Kidney epithelial cell (primary cell): ENCODE results near the gene CCDC3. TPM values are rescaled to one million over a fixed set of nuclear protein-coding genes. Genes with fewer than 3 reads are reported as not detected.

Source experiments
- DNase-seq: peaks from one replicate; pipeline ENCODE4 v3.0.0-alpha.2; 2010; ENCODE audit warnings: low read depth
- H3K27me3 ChIP-seq: 2 replicates; pipeline ENCODE4 v1.6.0; 2011; ENCODE audit warnings: low read length; ENCODE audit not compliant: control insufficient read depth, insufficient read depth
- H3K36me3 ChIP-seq: 2 replicates; pipeline ENCODE4 v1.5.1; 2011; ENCODE audit warnings: low read length; ENCODE audit not compliant: control insufficient read depth, insufficient read depth
- H3K4me3 ChIP-seq: 2 replicates; pipeline ENCODE4 v1.5.1; 2011; ENCODE audit warnings: low read depth, mild to moderate bottlenecking, control low read depth, low read length
- total RNA-seq: library from RNA; depleted of rRNA; stranded (reverse); fragments of >200 nt; gene quantifications from 2 replicates; pipeline ENCODE4 v1.2.3, GENCODE V29; 2015
- TF ChIP-seq, protein P1 (sequence below): IDR thresholded peaks from 2 replicates; pipeline ENCODE4 v1.5.1; 2011; ENCODE audit warnings: mild to moderate bottlenecking, moderate library complexity, low read length, control low read depth, inconsistent platforms; ENCODE audit not compliant: insufficient read depth, poor library complexity, severe bottlenecking

Gene CCDC3
- total RNA-seq, 1 donor from 2014 or later: 0.17 TPM

DNA sequence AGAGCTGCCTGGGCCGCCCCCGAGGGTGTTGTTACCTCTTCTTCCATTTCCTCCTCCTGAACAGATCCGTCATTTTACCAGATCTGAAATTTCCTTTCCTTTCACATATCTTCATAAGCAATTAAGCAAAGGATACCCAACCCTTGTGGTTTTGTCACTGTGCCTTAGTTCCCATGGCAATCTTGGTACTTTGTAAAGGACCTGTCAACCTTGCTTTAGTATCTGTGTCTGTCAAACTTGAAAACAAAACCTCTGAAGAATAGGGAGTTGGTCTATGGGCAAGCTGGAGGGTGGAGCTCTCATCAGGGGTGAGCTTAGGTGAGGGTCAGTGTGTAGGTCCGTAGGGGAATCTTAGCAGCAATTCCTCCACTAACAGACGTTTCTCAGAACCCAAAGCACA lies 25.4 kb upstream of the CCDC3 start:
- Histone ChIP-seq H3K4me3 (no peak overlapping the region), H3K27me3 (no peaks in the 10 kb centered on the region)
- TF ChIP-seq, protein P1, sequence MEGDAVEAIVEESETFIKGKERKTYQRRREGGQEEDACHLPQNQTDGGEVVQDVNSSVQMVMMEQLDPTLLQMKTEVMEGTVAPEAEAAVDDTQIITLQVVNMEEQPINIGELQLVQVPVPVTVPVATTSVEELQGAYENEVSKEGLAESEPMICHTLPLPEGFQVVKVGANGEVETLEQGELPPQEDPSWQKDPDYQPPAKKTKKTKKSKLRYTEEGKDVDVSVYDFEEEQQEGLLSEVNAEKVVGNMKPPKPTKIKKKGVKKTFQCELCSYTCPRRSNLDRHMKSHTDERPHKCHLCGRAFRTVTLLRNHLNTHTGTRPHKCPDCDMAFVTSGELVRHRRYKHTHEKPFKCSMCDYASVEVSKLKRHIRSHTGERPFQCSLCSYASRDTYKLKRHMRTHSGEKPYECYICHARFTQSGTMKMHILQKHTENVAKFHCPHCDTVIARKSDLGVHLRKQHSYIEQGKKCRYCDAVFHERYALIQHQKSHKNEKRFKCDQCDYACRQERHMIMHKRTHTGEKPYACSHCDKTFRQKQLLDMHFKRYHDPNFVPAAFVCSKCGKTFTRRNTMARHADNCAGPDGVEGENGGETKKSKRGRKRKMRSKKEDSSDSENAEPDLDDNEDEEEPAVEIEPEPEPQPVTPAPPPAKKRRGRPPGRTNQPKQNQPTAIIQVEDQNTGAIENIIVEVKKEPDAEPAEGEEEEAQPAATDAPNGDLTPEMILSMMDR: no peak

DNA sequence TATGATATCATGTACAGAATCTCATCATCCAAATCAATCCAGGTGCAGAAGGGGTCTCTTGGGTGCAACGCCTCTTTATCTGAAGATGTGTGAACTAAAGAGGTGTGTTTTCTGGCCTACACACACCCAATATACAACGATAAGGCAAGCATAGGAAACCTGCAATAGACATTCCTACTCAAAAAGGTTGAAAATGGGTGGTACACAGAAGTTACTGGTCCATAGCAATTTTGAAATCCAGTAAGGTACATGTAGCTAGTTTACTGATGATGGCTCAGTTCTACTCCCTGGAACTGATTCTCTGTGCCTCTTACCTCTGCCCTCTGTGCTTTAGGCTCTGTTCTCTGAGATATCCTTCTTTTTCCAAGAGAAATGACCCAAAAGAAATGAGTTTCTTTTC lies 22.2 kb upstream of the CCDC3 start:
- no peak for DNase-seq
- no peak overlapping the region for H3K4me3 ChIP-seq
- H3K36me3 ChIP-seq: no peaks in the 10 kb centered on the region
- TF ChIP-seq, protein P1: no peak
- H3K27me3 ChIP-seq: no peaks in the 10 kb centered on the region

More for the DNA sequence above, 25.4 kb upstream of the CCDC3 start:
- no peak for DNase-seq
- H3K36me3 ChIP-seq: no peaks in the 10 kb centered on the region

DNA sequence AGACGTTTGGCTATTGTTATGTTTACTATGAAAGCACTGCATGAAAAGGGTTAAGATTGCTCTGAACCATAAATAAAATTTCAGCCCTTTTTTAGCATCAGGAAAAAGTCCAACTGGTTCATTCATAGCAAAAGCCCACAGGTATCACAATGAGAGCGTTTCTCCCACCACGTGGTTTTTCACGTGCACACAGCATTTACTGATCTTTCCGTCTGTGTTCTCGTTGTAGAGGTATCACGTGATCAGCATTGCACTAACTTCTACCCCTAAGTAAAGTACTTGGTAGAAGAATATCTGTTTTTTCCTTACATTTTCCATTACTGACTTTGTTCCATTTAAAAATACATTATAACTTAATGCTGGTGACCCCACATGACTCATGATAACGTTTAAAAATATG lies 17.8 kb upstream of the CCDC3 start:
- DNase-seq: no peak
- no peaks in the 10 kb centered on the region for H3K36me3 ChIP-seq
- no peak overlapping the region for H3K4me3 ChIP-seq
- H3K27me3 ChIP-seq: no peaks in the 10 kb centered on the region
- TF ChIP-seq, protein P1: no peak

DNA sequence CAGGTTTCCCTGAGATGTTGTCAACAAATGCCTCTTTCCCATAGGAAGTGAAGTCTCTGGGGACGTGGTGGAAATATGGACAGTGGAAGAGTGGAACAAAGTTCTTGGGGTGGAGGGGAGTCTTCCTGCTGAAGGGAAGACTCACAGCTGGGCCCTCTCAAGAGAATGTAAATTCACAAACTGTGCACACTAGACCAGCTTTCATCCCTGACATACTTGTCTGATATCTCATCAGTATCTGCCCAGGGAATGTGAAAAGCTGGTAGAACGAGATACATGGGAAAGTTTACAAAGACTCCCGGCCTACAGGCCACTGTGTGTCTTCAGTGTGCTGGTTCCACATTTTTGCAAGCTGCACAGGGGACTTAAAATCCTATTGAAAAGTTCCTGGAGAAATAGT lies 16.7 kb upstream of the CCDC3 start:
- Histone ChIP-seq H3K36me3 (no peaks in the 10 kb centered on the region), H3K4me3 (no peak overlapping the region), H3K27me3 (no peaks in the 10 kb centered on the region)
- TF ChIP-seq, protein P1: no peak
- no peak for DNase-seq

GRCh38 chr10:13016886-13017285 lies 15.4 kb upstream of the CCDC3 start:
- H3K27me3 ChIP-seq: no peaks in the 10 kb centered on the region
- H3K36me3 ChIP-seq: no peaks in the 10 kb centered on the region
- TF ChIP-seq, protein P1: no peak
- no peak overlapping the region for H3K4me3 ChIP-seq
- no peak for DNase-seq

GRCh38 chr10:13016426-13016825 lies 14.9 kb upstream of the CCDC3 start:
- no peak for DNase-seq
- Histone ChIP-seq H3K27me3 (no peaks in the 10 kb centered on the region), H3K4me3 (no peak overlapping the region), H3K36me3 (no peaks in the 10 kb centered on the region)
- TF ChIP-seq, protein P1: no peak
